SJSA1 (cell line): Measurements from ENCODE around the gene TRNAU1AP. TPM values are rescaled to one million over a fixed set of nuclear protein-coding genes. Genes with fewer than 3 reads are reported as not detected.
"Not testable (repeated sequence)": the region's sequence is repeated elsewhere in the genome, so short reads cannot be mapped to it uniquely, and the experiment has no call there.

Experiments used
- DNase-seq, 2 experiments: peaks; one replicate each; pipeline ENCODE4 v3.0.0-alpha.2; 2015 to 2020; ENCODE audit warnings: low spot score in 2 of 2, low read depth in 1 of 2
- H3K27ac ChIP-seq: fragments of 250-450 bp; sonication (Bioruptor Pico); 2 replicates; pipeline ENCODE4 v1.5.1; 2020; ENCODE audit warnings: mild to moderate bottlenecking, moderate library complexity
- H3K27me3 ChIP-seq: fragments of 250-450 bp; sonication (Bioruptor Pico); replicated peaks from 2 replicates; pipeline ENCODE4 v1.5.1; 2020; ENCODE audit warnings: mild to moderate bottlenecking, moderate library complexity
- H3K36me3 ChIP-seq: fragments of 250-450 bp; sonication (Bioruptor Pico); 2 replicates; pipeline ENCODE4 v1.5.1; 2020; ENCODE audit warnings: mild to moderate bottlenecking
- H3K4me1 ChIP-seq: fragments of 250-450 bp; sonication (Bioruptor Pico); replicated peaks from 2 replicates; pipeline ENCODE4 v1.6.1; 2021; ENCODE audit warnings: mild to moderate bottlenecking
- H3K4me3 ChIP-seq: fragments of 250-450 bp; sonication (Bioruptor Pico); 2 replicates; pipeline ENCODE4 v1.5.1; 2020; ENCODE audit warnings: mild to moderate bottlenecking
- H3K9me3 ChIP-seq: fragments of 250-450 bp; sonication (Bioruptor Pico); replicated peaks from 2 replicates; pipeline ENCODE4 v1.5.1; 2020; ENCODE audit warnings: mild to moderate bottlenecking
- total RNA-seq: library from RNA; depleted of rRNA; stranded (reverse); fragments of >200 nt; shearing (Covaris generic); gene quantifications from 2 replicates; pipeline ENCODE4 v1.2.3, GENCODE V29; 2014; rRNA removed

TRNAU1AP gene
- total RNA-seq, 1 experiment from 2014 or later: 26.1 TPM

DNA sequence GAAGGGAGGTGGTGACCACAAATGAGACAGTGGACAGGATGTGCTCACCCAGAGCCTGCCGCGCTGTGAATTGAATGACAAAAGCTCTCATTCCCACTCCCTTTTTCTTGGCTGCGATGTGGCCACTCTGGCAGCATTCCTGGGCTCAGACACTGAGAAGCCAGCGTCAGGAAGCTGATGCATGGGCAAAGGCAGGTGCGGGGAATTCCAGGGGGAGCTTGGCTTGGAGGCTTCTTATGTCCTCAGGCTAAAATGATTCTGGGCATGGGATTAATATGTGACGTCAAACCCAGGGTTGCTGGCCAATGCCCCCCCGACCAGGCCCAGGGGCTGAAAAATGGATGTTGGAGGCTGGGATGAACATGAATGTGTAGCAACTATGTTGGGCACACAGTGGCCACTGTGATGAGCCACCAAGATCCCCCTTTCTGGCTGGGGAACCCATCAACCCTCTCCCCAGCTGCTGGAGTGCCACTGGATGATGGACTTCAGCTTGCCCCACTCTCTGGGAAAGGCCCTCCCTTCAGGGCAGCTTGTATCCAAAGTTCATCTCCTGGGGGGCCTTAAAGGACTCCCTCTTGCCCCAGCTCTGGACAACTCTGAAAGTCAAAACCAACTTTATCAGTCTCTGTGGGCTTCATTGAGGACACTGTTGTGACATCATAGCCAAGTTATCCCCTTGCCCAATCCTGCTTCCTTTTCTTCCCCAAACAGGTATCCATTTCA is 42.0 kb downstream of the TRNAU1AP start:
- not testable (repeated sequence) for H3K27ac ChIP-seq, H3K36me3 ChIP-seq, DNase-seq

DNA sequence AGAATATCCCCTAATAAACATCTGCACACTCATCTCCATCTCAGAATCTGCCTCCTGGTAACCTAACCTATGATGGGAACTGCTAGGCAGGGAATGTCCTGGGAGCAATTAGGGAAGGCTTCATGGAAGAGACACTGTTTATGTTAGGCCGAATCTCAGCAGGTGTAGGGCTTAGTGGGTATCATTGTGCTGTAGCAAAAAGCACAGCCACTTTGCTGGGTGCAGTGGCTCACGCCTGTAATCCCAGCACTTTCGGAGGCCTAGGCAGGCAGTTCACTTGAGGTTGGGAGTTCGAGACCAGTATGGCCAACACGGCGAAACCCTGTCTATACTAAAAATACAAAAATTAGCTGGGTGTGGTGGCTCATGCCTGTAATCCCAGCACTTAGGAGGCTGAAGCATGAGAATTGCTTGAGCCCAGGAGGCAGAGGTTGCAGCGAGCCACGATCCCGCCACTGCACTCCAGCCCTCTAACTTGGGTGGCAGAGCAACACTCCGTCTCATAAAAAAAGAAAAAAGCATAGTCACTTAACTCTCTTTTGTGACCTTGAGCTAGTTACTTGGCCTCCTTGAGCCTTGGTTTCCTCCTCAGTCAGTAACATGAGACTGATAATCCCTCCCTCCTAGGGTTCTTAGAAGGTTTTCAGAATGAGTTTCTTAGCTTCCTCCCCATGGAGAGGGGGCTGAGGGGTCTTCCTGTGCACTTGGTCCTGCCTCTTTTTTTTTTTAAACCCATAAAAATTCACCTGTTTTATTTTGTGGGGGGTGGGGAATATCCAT is 42.7 kb downstream of the TRNAU1AP start:
- no peaks in the 10 kb centered on the region for H3K9me3 ChIP-seq
- peaks cover 11% of the 10 kb centered on the region for H3K4me1 ChIP-seq
- no peaks in the 10 kb centered on the region for H3K27me3 ChIP-seq
- no peak for DNase-seq
- H3K4me3 ChIP-seq: no peak overlapping the region
- H3K36me3 ChIP-seq: no peaks in the 10 kb centered on the region
- no peak overlapping the region for H3K27ac ChIP-seq

More for the DNA sequence above, 42.0 kb downstream of the TRNAU1AP start:
- H3K9me3 ChIP-seq, H3K4me3 ChIP-seq, H3K27me3 ChIP-seq: not testable (repeated sequence)
- H3K4me1 ChIP-seq: peaks cover 11% of the 10 kb centered on the region

DNA sequence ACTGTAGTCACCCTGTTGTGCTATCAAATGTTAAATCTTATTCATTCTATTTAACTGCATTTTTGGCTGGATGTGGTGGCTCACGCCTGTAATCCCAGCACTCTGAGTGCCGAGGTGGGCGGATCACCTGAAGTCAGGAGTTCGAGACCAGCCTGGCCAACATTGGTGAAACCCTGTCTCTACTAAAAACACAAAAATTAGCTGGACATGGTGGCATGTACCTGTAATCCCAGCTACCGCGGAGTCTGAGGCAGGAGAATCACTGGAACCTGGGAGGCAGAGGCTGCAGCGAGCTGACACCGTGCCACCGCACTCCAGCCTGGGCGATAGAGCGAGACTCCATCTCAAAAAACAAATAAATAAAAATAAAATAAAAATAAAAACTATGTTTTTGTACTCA is 43.4 kb downstream of the TRNAU1AP start:
- H3K27ac ChIP-seq, H3K4me3 ChIP-seq, H3K36me3 ChIP-seq, H3K27me3 ChIP-seq, H3K9me3 ChIP-seq, DNase-seq: not testable (repeated sequence)
- H3K4me1 ChIP-seq: peaks cover 14% of the 10 kb centered on the region

DNA sequence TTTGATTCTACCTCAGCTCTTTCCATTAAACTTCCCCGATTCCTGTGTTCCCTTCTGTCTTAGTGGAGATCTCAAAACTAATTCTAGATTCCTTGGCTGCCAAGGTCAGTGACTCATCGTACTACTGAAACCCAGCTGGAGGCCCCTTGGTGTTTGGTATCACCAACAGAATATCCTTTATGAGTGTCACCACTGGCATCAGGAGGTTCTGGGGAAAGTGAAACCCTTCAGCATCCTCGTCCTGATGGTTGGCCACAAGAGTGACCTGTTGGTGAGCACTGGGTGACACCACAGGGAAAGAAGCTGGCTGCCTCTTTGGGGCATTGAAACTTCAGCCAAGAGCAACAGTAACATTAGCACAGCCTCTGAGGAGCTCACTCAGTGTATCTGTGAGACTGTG is 48.8 kb downstream of the TRNAU1AP start:
- DNase-seq: peak; percentile 78 to 80
- no peak overlapping the region for H3K4me3 ChIP-seq
- H3K9me3 ChIP-seq: no peaks in the 10 kb centered on the region
- H3K36me3 ChIP-seq: peaks cover 22% of the 10 kb centered on the region
- H3K27ac ChIP-seq: no peak overlapping the region
- no peaks in the 10 kb centered on the region for H3K27me3 ChIP-seq
- H3K4me1 ChIP-seq: peaks cover 15% of the 10 kb centered on the region

DNA sequence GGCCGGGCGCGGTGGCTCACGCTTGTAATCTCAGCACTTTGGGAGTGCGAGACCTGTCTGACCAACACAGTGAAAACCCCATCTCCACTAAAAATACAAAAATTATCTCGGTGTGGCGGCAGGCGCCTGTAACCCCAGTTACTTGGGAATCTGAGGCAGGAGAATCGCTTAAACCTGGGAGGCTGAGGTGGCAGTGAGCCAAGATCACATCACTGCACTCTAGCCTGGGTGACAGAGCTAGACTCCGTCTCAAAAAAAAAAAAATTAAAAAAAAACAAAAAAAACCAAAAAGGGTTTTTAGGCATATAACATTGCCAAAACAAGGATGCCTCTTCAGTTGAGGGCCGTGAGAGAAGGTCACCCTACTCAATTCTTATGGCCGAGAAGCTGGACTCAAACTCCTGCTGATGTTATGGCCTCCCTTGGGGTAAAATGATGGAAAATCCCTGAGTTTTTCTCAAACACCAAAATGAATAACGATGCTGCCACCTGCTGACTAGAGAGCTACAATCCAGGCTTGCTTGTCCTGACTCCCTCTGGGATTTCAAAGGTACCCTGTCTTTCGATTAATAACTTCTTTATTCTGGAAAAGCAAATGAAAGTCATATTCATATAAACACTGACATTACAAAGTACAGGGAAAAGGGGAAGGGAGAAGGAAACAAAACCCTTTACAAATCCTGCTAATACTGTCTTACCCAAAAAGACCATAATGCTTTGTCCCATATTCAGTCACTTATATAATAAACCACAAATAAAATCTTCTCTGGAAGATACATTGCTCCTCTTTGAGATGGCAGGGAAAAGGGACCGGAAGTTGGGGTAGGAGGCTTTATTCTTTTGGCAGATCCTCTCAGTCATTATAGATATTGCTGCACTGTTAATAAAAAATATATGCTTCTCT is 49.9 kb downstream of the TRNAU1AP start:
- H3K4me3 ChIP-seq: no peak overlapping the region
- no peak overlapping the region for H3K27ac ChIP-seq
- peaks cover 15% of the 10 kb centered on the region for H3K4me1 ChIP-seq
- H3K9me3 ChIP-seq: no peaks in the 10 kb centered on the region
- peak; percentile 62 to 65 for DNase-seq
- no peaks in the 10 kb centered on the region for H3K27me3 ChIP-seq
- peaks cover 33% of the 10 kb centered on the region for H3K36me3 ChIP-seq

DNA sequence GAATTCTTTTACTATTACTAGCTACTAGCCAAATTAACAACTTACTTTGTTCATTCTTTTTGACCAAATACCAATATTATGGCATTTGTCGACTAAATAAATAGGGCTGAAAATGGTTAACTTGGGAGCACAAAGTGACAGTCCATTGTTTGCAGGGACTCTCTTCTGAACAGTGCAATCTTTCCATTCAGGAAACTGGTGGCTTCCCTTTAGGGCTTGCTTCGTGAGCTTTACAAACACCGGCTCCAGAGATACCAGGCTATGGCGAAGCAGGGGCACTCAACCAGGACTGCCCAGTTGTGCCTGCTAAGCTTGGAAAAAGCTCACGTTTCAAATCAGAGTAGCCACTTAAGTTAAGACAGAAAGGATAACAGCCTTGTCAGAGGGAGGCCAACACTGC is 51.5 kb downstream of the TRNAU1AP start:
- H3K36me3 ChIP-seq: peaks cover 33% of the 10 kb centered on the region

DNA sequence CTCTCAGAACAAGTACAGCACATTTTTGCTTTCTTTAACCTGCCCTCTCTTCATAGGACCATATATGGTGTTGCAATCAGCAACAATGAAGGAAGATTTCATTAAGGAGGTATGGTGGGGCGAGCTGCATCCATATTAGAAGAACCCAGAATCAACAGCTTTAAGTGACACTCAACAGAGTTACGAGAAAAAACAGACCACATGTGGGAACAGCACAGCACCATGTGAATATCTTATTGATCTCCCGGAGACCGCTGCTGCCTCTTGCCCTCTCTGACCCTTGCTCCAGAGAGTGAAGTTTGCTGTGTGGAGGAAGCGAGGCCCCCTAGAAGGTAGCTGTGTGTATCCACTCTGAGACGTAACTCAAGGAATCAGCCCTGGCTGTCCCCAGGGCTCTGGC is 52.1 kb downstream of the TRNAU1AP start:
- Histone ChIP-seq H3K4me1 (peaks cover 15% of the 10 kb centered on the region), H3K4me3 (no peak overlapping the region), H3K27ac (no peak overlapping the region), H3K9me3 (no peaks in the 10 kb centered on the region), H3K36me3 (peaks cover 33% of the 10 kb centered on the region), H3K27me3 (no peaks in the 10 kb centered on the region)
- no peak for DNase-seq

More for the DNA sequence above, 51.5 kb downstream of the TRNAU1AP start:
- peaks cover 15% of the 10 kb centered on the region for H3K4me1 ChIP-seq
- no peak for DNase-seq
- no peaks in the 10 kb centered on the region for H3K9me3 ChIP-seq
- no peak overlapping the region for H3K27ac ChIP-seq
- H3K4me3 ChIP-seq: no peak overlapping the region
- H3K27me3 ChIP-seq: no peaks in the 10 kb centered on the region

DNA sequence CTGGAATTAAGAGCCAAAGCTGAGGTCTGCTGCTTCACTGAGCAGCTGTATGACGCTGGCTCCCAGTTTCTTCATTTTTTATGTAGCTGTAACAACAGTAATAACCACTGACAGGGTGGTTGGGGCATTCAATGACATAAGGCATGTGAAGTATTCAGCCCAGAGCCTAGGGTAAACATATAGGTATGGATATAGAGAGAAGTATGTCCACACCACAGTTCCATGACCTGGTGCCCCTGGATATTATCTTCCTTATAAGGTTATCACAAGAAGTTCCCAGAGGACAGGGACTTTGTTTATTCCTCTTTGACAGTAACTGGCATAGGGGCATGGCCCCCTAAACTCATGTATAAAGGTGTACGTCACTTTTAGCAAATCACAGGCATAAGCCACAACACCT is 53.9 kb downstream of the TRNAU1AP start:
- no peak overlapping the region for H3K4me3 ChIP-seq
- no peaks in the 10 kb centered on the region for H3K9me3 ChIP-seq
- H3K4me1 ChIP-seq: peaks cover 7% of the 10 kb centered on the region
- H3K36me3 ChIP-seq: peaks cover 37% of the 10 kb centered on the region
- H3K27ac ChIP-seq: no peak overlapping the region
- no peaks in the 10 kb centered on the region for H3K27me3 ChIP-seq
- DNase-seq: no peak

DNA sequence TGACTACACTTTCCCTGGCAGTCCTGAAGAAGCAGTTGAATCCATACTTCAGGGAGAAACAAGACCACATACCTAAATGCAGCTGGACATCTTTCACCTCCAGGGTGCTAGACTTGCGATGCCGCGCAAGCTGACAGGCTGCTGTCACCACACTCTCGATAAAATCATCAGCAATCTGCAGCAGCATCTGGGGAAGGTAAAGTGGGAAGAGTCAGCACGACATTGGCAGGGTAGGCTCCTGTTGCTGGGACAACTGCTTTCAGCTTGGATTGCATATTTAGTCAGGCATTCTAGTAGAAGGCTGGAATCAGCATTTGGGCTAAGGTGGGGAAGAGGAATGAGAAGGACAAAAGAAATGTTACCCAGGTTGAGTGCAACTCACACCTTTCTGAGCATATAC is 60.3 kb downstream of the TRNAU1AP start:
- Histone ChIP-seq H3K27me3 (no peaks in the 10 kb centered on the region), H3K9me3 (no peaks in the 10 kb centered on the region), H3K4me1 (no peaks in the 10 kb centered on the region), H3K27ac (no peak overlapping the region), H3K4me3 (no peak overlapping the region), H3K36me3 (peaks cover 27% of the 10 kb centered on the region)
- no peak for DNase-seq

Other genes starting within 250 kb of the TRNAU1AP start
- gene MED18, start 224.0 kb upstream of the TRNAU1AP start, total RNA-seq: 12.4 and 15.3 TPM in 2 replicates
- 9.7 and 13.9 TPM in 2 replicates for gene PHACTR4, start 183.3 kb upstream of the TRNAU1AP start, total RNA-seq
- 52.7 and 64.3 TPM in 2 replicates for gene RCC1, start 47.0 kb upstream of the TRNAU1AP start, total RNA-seq
- 1.1 and 6.1 TPM in 2 replicates for gene RAB42, start 39.2 kb downstream of the TRNAU1AP start, total RNA-seq
- 32.0 and 36.3 TPM in 2 replicates for gene TAF12, start 90.0 kb downstream of the TRNAU1AP start, total RNA-seq
- not detected in 2 replicates for gene RNU11, start 95.5 kb downstream of the TRNAU1AP start, total RNA-seq
- gene GMEB1, start 115.7 kb downstream of the TRNAU1AP start, total RNA-seq: 4.4 and 4.7 TPM in 2 replicates
- gene YTHDF2, start 183.9 kb downstream of the TRNAU1AP start, total RNA-seq: 35.7 and 46.4 TPM in 2 replicates